ENCODE results near the gene PPM1H.

Gene PPM1H

DNA sequence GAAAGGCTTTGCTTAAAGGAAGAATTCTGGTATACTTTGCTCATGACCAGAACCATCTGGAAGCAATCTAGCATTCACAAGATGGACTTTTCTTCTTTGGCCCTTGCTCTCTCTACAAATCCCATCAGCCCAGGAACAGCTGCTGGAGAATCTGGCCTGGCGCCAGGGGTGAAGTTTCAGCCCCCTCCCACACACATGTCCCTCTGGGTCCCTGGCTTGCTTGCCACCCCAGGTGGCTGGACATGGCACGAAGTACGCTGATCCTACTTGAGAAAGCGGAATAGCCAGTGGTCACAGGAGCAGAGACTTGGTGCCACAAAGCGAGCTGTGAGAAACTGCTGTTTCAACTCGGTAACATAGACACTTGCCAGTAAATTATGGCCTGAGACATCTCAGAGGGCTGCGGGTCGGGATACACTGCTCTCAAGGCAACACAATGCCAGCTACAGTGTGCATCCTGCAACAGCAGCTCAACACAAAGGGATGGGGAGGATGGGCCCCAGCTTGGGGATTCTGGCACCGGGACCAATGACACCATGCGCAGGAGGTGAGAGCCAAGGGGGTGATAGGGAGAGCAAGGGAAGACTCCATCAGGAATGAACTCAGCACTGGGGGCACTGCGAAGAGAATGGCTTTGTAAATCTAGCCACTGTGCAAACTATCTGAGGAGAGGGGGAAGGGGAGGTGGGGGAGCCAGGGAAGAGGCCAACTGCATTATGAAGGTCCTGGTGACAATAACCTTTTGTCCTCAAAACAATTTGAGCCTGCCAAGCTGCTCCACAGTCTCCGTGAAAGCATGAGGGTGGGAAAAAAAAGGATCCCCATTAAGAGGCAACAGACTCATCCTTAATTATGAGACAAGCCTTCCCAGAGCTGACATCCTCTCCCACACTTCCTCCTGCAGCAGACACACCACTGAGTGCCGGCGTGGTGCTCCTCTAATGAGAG, 219.9 kb downstream of the PPM1H start:
- no peak for DNase-seq (ENCODE audit: low read depth in 2 of 2)

DNA sequence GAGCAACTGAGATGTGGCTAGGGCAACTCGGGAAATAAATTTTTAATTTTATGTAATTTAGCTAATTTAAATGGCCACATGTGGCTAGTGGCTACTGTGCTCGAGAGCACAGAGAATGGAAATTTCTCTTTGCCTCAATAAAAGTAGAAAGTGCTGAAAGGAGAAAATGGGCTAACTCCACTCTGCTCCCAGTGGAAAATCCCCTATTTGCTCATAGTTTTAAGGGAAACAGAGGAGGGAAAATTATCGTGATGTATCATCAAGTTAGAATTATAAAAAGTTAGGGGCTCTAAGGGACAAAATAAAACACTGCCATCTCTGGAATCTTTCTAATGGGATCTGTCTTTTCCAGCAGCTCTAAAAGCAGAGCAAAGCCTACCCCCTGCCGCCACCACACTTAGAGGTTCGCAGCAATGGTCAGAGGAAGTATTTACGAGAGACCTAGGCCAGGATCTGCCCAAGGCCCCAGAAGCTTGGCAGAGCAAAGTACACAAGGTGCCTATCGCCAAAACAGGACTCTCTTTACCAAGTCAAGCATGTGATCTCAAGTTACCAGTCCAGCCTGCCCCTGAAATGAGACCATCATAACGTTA, 220.7 kb downstream of the PPM1H start:
- no peak for DNase-seq (ENCODE audit: low read depth in 2 of 2)

- no peak for DNase-seq (ENCODE audit: low read depth in 2 of 2)
Observed at GRCh38 chr12:62713723-62714122, 221.2 kb downstream of the PPM1H start.

- no peak for DNase-seq (ENCODE audit: low read depth in 2 of 2)
Observed at GRCh38 chr12:62712681-62713573, 222.0 kb downstream of the PPM1H start.

GRCh38 chr12:62711631-62712241, 223.2 kb downstream of the PPM1H start:
- no peak for DNase-seq (ENCODE audit: low read depth in 2 of 2)

- DNase-seq (ENCODE audit: low read depth in 2 of 2), result no peak
Observed at GRCh38 chr12:62709311-62709710, 225.6 kb downstream of the PPM1H start.

- DNase-seq (ENCODE audit: low read depth in 2 of 2), result no peak
Observed at GRCh38 chr12:62707939-62708338, 227.0 kb downstream of the PPM1H start.

GRCh38 chr12:62705846-62706245, 229.1 kb downstream of the PPM1H start:
- DNase-seq (ENCODE audit: low read depth in 2 of 2), result no peak

GRCh38 chr12:62703011-62703380, 232.0 kb downstream of the PPM1H start:
- no peak for DNase-seq (ENCODE audit: low read depth in 2 of 2)

DNA sequence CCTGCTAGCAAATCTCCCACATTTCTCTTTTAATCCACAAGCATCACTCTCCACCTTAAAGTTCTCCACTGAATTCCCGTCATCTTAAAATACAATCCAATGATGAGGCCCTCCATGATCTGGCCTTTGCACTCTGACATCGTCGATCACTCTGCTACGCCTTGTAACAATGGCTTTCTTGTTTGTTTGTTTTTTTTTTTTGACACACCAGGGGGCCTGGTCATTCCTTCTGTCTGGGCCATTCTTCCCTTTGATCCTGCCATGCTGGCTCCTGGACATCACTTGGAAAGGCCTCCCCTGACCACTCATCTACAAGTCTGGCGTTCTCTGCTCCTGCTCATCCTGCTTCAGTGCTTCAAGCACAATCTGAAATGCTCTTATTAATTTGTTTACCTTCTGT, 233.5 kb downstream of the PPM1H start:
- no peak for DNase-seq (ENCODE audit: low read depth in 2 of 2)

- no peak for DNase-seq (ENCODE audit: low read depth in 2 of 2)
Observed at GRCh38 chr12:62700091-62700880, 234.7 kb downstream of the PPM1H start.

DNA sequence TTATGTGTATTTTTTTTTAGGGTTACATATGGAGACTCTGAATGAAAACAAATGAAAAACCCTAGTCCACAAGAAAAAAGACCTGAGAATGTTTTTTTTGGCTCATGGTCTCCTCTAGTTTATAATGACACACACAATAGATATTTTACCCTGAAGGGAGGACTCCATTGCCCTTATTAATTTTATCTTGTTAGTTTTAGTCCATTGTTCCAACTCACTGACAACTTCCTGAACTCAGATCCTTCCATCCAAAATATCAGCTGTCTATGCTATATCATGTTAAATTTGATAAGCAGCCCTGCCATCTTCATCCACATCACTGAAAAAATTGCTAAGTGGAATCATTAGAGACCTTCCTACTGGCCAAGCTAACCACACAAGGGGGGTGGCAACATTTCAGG, 236.2 kb downstream of the PPM1H start:
- DNase-seq (ENCODE audit: low read depth in 2 of 2), result peak in 1 of 2 experiments; percentile 56

DNA sequence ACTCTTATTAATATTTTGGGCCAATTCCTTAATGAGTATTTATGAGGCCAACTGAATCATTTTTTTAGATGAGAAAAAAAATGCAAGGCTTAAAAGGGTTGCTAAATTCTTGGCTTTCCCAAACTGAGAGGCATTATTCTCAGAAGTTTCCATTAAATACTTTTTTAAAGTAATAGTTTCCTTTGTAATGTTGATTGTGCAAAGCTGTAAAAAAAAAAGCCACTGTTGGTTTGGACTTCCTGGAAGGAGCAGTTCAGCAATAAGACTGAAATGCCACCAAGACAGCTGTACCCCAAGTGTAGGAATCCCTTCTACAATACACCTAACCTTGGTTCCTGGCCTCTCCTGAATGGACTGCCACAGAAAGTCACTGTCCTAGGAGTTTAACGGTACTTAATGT, 237.1 kb downstream of the PPM1H start:
- no peak for DNase-seq (ENCODE audit: low read depth in 2 of 2)

GRCh38 chr12:62695696-62696095, 239.3 kb downstream of the PPM1H start:
- DNase-seq (ENCODE audit: low read depth in 2 of 2), result no peak

- no peak for DNase-seq (ENCODE audit: low read depth in 2 of 2)
Observed at GRCh38 chr12:62694632-62695031, 240.3 kb downstream of the PPM1H start.

DNA sequence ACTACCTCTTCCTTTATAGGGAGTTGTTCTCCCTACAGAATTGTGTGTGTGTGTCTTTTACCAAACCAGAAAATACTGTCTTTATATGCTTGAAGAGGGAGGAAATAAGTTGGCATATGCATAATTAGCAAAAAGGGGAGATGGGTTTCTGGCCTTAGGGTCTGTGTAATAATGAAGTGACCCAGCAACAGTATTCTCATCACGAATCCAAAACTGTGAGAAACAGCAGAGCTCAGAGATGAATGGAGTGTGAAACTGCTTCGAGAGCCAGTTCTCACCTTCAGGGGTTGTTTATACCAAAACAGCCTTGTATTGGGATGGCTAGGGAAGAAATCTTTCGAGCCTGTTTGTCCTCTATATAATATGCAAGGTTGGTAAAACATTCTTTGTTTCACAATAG, 240.8 kb downstream of the PPM1H start:
- DNase-seq (ENCODE audit: low read depth in 2 of 2), result no peak

DNA sequence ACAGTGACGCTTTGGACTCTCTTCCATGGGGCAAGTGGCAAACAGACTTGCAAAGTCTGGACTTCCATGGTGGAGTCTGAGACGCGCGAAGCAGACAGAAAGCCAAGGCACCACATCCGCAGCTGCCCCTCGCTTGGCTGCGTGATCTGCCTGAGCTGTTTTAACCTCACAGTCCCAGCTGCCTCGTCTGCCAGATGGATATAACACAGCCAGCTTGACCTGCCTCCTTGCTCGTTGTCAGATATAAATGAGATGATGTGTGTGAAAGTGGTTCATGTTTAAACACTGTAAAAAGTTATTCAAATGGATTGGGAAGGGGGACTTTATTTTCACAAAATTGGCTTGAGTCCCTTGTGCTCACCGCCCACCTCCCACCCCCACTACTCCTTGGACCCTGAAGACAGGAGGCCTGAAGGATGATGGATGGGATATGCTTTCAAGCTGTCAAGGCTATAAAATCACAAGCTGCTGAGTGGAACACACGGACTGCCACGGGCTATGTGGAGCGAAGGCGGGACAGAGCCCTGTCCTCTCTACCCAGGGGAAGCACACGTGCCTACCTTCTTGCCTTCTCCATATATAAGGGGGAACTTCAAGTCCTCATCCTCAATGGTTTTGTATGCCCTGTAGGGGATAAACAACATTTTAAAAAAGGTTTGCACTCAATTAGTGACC, 241.4 kb downstream of the PPM1H start:
- no peak for DNase-seq (ENCODE audit: low read depth in 2 of 2)

GRCh38 chr12:62692884-62693283, 242.1 kb downstream of the PPM1H start:
- peak; percentile 90 to 95 for DNase-seq (ENCODE audit: low read depth in 2 of 2)

DNA sequence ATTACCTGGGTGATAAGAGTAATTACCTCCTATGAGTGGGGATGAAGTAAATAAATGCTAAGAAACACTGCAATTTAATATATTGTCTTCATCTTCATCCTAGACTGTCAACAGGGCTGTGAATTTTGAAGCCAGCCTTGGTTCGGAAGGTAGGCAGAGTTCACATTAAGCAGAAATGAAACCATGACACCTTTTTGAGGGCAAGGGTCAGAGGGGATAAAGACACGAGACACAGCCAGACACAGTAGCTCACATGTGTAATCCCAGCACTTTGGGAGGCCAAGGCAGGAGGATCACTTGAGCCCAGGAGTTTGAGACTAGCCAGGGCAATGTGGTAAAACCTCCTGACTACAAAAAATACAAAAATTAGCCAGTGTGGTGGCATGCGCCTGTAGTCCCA, 243.6 kb downstream of the PPM1H start:
- DNase-seq (ENCODE audit: low read depth in 2 of 2), result no peak

GRCh38 chr12:62689042-62689839, 245.7 kb downstream of the PPM1H start:
- no peak for DNase-seq (ENCODE audit: low read depth in 2 of 2)

Measured in fibroblast of skin of left biceps (primary cell).